Activated CD4-positive, CD25-positive, alpha-beta regulatory T cell treated with anti-CD3 and anti-CD28 coated beads, Interleukin-2, amount 50 U/mL, for 16 hours (primary cell): ENCODE results near the gene MEF2D.

Source experiments
- DNase-seq: peaks from one replicate; pipeline ENCODE4 v3.0.0-alpha.2; 2020; ENCODE audit warnings: low read depth, low spot score

Gene MEF2D

DNA sequence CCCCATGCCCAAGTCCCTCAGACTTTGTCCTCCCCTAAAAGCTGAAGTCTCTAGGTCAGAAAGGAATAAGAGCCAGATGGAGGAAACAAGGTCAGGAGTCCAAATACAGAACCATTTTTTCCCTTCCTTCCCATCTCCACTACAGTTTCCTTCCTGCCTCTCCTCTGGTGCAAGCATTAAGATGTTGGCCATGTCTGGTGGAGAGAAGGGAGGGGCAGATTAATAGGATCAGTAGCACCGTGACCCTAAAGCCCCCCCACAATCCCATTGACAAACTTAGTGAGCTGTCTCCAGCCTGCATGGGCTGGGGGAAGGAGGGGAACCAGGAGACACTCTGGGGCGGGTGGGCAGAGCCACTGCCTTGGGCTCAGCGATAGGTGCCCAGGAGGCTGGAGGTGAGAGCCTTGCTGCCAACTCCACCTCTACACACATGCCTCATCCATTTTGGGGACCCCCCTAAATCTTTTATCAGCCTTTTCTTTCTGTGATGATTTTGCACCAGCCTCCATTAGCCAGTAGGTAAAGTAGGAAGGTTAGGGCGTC, 71.8 kb downstream of the MEF2D start:
- no peak for DNase-seq

DNA sequence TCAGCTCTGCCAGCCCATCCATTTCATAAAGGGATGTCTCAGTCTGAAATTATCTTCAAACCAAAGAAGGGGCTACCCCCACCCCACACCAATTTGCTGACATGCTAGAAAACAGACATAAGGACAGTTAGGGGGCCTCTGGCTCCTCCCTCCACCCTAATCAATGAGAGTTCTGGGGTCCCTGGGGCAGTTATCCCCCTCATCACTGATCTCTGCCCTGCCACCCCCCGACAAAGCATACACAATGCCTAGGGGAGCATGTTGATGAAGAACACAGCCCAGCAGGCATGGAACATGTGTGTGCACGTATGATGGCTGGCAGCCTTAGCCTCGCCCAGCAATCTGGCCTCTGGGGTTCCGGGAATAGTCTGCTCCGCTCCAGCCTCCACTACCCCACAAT, 72.6 kb downstream of the MEF2D start:
- DNase-seq, result no peak

DNA sequence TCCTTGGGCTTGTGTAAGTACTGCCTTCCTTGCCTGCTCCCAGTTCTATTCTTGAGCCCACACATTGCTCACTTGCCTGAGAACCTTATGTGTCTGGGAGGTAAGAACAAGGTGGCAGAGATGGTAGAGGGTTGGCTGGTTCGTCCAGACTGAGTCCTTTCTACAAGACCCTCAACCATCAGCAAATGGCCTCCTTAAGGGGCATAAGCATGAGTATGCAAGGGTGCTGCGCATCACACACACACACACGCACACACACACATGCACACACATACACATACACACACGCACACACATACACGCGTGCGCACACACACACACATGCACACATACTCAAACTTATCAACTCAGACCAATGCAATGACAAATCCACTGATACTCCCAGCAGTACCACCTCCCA, 74.6 kb downstream of the MEF2D start:
- DNase-seq, result no peak

DNA sequence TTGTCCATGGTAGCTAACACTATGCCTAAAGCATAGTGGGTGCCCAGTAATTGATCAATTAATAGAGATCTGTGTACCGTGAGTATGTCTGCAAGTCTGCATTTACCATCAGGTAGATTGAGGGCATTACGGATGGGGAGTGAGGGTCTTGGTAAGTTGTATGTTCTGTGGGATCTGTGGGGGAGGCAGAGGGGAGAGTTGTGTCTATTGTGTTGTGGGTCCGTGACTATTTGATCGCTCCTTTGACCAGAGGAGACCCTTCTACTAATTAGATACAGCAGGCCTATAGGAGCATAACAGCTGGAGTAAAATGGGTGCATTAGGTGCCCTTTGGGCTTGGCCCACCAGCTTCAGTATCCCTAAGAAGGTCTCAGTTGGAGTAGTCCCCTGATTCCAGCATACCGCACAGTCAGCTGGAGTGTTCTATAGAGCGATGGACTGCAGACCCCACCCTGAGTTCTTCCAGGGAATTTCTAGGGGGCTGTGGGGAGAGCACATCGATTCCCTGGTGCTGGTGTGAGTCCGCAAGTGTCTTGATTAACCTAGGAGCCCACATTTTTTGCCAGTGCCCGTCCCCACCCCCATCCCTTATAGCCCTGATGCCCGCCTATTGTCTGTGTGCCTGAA, 75.7 kb downstream of the MEF2D start:
- DNase-seq, result no peak

DNA sequence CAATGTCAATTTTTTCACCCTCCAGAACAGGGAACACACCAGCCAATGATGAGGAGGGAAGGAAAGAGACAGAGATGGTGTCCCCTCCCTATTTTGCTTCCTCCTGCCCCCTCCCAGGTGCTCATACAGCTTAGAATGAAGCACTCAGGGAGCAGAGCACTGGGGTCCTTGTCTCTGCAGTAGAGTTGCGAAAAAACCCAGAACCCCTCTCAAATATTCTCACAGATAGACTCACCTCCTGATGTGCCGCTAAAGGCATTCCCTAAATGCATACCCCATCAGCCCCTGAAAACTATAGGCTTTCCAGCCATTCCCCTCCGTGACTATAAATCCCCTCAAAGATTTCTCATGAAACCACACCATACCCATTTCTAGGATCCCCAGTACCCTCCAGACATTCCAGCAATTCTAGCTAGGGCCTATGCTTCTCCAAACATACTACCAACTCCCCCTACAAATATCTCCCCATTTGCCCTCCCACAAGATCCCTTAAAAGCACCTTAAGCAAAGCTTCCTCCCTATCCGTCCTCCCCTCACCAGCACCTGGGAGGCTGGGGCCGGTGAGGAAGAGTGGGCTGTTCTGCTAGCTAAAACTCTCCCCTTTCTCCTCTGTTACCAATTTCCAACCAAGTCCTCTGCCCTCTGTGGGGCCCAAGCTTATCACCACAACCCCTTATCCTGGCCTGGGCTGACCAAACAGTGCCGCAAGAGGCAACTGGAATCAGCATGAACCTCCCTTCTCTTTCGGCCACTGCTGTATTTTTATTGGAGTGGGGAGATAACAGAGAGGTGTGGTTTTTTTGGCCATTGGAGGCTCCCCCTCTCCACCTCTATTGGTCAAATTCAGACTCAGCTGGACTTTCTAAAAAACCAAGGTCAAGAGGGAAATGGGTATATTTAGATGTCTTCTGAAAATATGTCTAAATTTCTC, 76.9 kb downstream of the MEF2D start:
- no peak for DNase-seq

DNA sequence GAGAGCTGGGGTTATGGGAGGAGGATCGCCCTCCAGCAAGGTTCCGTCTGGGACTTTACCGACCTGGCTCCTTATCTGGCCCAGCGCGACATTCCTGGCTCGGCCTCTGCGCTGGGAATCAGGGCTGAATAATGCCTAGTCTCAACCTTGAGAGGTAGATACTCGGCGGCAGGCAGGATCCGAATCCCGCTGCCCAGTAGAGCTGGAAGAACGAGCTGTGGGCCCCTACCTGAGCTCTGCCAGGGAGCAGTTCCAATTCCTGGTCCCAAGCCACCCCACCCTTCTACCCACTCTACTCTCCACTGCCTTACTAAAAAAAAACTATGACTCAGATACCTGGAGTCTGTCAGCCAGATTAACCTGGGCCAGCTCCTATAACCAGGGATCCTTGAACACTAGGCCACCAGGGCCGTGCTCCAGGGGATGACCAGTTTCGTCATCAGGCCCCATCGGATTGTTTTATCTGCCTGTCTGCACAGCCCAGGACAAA, 77.9 kb downstream of the MEF2D start:
- DNase-seq, result no peak

DNA sequence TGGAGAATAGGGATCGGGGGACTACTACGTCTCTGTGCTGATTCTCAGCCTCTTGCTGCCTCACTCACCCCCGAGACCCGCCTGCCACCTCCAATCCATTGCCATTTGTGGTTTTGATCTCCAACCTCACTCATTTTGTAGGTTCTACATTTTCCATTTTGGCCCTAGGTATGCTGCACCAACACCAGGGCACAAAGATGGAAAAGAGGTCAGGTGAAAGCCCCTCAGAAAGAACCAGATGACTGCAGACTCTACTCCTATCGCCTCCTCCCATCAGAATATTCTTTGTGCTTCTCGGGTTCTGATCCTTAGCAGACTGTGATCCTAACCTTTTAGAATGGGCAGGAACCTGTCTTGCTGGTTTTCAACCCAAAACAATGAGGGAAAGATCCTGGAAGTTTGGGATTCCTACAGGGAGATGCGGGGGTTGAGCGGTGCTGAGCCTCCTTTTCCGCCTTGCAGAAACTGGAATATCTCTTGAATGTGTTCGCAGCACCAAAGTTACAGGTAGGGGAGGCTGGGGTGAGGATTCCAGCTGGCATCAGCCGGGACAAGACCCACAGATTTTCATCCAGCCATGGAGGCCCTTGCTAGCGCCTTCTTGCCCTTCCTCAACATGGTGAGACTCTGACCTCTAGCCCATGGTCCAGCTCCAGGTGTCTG, 78.5 kb downstream of the MEF2D start:
- no peak for DNase-seq

DNA sequence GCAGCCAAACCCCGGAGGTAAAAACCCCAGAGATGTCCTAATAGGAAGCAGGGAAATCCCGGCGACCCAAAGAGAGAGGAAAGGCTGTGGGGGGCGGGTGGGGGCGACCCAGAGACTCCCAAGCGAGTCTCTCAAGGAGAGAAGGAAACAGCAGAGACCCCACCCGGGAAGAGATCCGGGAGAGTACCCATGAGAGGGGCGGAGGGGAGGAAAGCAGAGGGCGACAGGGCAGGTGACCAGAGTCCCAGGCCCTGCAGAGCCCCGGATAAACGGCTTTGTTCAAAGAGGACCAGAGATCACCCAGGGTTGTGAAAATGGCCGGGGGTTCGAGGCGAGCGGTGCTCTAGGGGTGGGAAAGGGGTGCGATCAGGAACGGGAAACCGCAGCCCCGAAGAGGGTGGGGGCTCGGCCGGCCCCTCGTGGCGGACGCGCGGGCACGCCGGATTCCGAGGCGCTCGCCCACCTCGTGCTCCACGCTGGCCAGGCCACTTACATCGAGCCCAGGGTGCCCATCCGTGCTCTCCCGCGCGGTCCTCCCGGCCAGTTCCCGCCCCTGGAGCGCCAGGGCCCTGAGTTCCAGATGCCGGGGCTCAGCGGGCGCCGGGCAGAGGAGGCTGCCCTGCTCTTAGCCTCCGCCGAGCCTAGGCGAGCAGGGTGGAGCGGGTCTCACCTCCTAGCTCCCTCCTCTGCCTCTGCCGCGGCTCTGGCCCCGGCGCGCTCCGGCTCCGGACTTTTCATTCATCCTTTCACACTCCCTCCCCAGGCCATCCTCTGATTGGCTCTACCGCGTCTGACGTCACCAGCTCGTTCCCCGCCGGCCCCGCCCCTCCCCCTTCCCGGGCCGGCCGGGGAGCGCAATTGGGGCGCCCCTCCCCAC, 79.3 kb downstream of the MEF2D start:
- DNase-seq, result peak; percentile 28

DNA sequence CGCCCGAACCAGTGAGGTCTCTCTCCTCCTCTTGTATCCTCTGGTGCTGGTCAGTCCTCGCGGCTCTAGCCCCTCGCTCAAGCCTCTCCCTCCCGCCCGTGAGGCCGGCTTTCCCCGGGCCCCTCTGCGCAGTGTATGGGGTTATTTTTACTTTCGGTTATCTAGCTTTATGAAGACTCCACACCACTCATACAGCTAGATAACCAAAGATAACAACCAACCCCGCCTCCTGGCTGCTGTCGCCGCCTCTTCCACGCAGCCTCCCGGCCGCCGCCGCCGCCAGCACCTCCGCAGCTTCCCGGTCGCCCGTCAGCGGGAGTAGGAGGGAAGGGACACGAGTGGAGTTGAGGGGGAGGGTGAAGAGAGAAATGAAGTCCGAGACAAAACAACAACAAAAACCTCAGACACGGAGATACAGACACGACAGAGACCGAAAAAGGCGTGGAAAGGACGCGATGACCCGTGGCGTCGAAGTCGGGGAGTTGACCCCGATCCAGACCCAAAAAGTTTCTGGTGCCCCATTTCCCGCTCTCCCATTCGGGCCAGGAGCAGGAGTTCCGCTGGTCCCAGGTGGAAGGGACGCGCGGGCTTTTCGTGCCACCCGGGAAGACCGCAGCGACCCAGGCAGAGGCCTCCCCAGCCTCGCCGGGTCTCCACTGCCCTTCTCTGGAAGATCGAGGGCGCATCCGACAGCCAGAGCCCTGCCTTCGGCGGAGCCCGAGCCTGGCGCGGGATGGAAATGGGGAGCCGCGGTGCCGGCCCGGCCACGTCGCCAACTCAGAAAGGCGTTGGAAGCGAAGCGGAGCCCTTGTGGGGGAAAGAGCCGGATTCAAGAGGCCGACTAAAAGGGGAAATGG, 80.1 kb downstream of the MEF2D start:
- DNase-seq, result peak; percentile 6

DNA sequence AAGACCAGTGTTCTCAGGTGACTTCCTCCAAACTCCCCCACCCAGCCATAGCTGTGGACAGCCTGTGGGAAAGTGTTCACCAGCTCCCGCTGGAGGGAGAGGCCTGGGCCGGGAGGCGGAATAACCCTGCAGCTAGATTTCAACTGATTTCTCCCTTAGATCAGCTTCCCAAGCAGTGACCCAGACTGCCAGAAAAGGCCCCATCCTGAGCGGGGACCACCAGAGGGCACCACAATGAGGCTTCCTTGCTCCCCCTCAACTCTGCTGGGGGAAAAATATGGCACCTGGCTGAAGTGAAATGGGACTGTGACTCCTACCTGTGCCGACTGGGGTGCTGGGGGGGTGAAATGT, 80.7 kb downstream of the MEF2D start:
- no peak for DNase-seq

DNA sequence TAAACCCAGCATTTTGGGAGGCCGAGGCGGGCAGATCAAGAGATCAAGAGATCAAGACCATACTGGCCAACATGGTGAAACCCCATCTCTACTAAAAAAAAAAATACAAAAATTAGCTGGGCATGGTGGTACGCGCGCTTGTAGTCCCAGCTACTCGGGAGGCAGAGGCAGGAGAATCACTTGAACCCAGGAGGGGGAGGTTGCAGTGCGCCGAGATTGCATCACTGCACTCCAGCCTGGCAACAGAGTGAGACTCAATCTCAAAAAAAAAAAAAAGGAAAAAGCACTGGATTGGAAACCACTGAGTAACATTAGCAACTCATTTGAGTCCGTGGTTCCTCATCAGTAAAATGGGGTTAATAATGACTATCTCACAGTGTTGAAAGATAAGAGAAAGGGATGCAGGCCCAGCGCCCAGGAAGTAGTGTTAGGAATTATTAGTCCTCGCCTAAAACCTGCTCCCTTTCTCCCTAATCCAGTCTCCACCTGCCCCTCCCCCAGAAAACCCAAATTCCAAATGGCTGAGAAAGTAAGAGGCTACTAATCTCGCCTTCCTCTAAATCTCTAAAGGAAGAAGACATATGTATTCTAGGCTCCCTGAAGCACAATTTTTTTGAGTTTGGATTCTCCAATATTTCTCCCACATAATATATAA, 82.0 kb downstream of the MEF2D start:
- no peak for DNase-seq

DNA sequence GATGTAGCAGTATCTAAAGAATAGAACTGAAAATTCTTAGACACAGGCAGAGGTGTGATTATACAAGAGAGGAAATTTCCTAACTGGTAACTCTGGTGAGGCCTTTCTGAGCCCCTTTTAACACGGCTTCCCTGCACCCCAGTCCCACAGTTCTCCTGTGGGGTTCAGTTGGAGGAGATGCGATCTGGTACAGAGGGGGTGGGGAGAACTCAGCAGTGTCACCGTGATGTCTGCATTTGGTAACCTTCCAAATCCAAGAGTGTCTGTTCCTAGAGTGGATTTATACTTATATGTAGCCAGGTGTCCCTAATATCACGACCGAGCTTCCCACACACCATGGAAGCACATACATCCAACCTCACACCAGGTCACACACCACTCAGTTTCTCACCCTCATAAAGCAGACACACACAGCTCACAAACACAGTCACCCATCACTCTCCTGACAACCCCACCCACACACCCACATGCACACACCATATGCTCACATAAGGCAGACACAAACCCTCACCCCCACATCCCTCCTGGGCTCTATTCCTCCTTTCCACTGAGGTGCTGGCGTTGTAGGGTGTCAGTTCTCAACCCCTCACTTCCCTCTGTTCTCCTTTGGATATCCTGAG, 83.1 kb downstream of the MEF2D start:
- no peak for DNase-seq

DNA sequence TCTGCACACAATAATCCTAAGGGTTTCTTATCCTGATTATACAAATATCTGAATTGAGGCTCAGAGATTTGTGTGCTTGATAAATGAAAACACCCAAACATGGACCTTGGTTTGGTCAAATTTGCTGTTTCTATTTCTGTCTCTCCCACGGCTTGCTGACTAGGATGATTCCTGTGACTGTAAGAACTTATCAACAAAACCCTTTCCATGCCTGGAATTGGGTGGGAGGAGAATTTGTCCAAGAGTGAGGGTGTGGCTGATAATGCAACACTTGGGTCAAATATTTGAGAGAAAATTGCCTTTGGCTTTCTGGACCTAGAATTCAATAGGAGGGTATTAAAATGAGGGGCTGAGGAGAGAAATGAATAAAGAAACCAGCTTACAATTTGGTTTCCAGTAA, 83.6 kb downstream of the MEF2D start:
- no peak for DNase-seq

DNA sequence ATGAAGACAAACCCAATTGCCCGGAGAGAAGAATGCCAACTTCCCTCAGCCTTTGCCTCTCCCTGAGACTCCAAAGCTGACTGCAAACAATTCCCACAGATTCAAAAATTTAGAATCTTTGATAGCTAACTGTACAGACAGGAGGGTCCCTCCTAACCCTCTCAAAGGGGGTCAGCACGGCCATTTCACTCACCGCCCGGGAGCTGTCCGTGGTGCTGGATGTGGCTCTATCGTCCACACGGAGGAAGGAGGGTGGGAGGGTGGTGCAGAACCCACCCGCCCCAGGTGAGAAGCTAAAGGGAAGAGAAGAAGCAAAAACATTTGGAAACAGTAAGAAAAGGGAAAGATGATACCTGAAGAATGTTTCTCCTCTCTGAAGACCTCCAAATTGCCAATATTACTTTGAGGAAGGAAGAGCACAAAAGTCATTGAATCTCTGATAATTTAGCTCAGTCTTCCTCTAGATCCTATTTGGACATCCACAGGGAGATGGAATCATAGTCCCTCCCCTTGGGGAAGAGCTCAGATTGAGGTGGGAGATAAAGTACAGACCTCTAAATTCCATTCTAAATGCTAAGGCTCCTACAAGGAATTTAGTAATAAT, 86.0 kb downstream of the MEF2D start:
- no peak for DNase-seq
